GM15510 (cell line): Measurements from ENCODE around the gene THBD.

Experiments used
- POLR2A ChIP-seq: IDR thresholded peaks from 3 replicates; pipeline ENCODE4 v1.6.1; 2011; ENCODE audit warnings: borderline replicate concordance; ENCODE audit not compliant: insufficient read length; ENCODE audit errors: extremely low read depth

THBD gene

DNA sequence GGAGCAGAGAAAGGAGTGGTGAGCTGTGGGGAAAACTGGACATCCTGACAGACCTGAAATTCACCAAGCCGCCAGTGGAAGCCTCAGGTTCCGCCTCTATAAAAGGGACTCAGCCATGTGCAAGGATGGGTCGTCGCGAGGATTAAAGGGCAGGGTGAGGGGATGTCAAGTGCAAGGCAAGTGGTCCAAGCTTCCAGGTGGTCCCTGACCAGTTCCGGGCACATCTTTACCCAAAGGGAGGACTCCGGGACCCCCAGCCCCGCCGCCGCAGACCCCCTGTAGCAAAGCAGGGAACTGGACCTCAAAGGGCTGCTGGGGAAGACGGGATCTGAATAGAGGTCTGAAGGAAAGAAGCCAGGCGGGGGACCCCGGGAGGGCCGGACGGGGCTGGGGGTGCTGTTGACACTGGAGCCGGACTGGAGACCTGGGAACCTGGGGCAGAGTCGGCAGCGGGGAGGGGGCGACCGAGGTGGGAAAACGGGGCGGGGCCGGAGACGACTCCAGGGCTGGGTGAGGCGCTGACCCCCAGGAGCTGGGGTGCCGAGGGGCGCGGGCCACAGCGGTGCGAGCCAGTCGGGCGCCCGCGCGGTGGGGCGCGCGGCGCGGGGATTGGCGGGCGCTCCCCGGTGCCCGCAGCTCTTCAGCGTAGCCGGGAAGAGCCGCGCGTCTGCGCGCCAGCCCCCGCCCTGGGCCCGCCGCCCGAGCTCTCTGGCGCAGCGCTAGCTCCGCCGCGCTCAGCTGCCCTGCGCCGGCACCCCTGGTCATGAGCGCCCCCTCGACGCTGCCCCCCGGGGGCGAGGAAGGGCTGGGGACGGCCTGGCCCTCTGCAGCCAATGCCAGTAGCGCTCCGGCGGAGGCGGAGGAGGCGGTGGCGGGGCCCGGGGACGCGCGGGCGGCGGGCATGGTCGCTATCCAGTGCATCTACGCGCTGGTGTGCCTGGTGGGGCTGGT, 14.5 kb downstream of the THBD start, which contains the start of gene SSTR4:
TSS of gene SSTR4 (plus strand) at position 592 of the 951 bp plus-strand sequence. CDS start at position 764, 172 bp downstream.
- no peak for TF ChIP-seq POLR2A

- no peak for TF ChIP-seq POLR2A
Observed at GRCh38 chr20:23033918-23034317, 15.6 kb downstream of the THBD start.

GRCh38 chr20:23032750-23033078, 16.8 kb downstream of the THBD start:
- TF ChIP-seq POLR2A: no peak

DNA sequence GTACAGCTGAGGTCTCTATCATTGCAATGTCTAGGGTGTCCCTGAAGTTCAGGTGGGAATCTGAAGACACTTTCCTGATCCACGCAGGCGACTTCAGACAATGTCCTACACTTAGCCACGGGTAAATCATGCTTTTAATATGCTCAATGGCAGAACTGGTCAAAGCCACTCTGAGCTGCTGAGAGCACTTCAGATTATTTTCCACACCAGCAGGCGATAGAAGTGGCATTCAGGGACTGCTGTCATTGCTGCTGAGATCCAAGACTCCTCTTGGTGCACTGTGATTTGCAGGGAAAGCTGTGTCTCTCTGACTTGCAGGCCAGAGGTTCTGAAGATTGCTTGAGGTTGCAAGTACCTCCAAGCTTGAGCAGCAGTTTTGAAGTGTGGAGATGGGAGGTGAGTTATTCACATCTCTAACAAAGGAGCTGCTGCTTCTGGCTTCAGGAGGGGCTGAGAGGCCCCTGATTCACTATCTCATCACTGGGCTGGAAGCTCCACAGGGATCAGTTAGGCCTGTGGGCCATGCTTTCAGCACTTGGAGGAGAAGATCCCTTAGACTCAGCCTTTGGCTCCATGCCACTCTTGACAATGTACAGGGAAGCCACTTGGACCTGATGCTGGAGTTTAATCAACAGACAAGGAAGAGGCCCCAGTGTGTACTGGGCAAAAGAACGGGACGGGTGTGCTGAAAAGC, 17.3 kb downstream of the THBD start:
- no peak for TF ChIP-seq POLR2A

DNA sequence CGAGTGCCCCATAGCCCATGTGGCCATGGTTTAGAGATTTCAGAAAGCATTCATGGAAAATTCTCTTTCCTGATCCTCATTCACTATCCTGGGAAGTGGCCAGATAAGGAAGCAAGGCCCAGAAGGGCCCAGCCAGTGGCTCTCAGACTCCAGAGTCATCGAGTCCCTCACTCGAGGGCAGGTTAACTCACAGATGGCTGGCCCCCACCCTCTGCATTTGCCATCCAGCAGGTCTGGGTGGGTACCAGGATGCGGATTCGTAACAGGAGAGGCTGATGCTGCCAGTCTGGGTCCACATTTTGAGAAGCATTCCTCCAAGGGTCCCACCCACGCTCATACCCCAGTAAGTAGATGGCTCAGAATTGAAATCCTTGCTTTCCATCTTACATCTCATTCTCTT, 18.1 kb downstream of the THBD start:
- TF ChIP-seq POLR2A: no peak

- TF ChIP-seq POLR2A: no peak
Observed at GRCh38 chr20:23029324-23029723, 20.1 kb downstream of the THBD start.

DNA sequence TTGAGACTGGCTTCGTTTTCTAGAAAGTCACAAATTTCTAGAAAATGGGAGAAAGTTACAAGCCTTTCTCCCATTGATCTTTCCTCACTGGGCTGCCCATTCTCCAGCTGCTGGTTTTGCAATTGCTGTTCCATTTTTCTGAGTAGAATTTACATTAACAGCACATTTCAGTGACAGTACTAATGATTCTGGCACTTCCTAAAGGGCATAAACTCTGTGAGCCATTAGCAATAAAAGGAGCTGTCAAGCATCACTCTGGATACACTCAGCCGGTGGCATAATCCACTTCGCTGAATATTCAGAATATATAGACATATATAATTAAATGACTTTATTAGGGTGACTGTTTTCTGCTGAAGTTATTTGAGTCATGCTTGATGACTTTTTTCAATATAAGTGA, 21.1 kb downstream of the THBD start:
- TF ChIP-seq POLR2A: no peak

DNA sequence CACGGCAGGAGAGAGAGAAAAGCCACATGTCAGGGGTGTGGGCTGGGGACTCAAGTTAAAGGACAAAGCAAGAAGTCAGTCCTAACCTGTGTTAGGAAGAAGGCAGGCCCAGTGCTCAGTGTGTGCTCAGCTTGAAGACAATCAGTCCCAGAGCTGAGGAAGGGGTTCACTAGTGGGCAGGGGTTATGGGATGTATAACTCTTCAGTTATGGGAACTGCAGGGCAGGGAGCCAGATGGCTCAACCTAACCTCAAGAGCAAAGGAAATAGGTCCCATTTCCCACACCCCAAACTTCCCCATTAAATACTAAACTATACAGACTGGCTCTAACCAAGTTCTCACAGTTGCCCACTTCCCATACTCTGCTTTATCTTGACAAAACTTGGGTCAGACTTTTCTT, 21.8 kb downstream of the THBD start:
- no peak for TF ChIP-seq POLR2A

DNA sequence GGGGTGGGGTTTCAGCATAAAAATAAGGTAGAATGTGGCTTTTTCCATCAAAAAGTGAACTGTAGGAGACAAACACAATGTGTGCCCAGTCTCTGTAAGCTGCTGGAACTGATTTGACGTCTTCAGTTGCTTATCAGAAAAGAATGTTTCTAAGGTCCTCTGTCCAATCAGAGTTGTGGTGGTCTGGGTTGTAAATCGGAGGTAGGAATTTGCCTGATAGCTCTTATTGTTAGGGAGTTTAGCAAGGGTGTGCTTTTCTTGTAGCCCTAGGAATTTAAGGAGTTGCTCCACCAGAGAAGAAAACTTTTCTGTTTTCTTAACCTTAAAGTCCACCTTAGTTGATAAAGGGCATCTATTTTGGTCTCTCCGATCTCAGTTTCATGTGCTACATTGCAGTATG, 24.8 kb downstream of the THBD start:
- no peak for TF ChIP-seq POLR2A

GRCh38 chr20:23023621-23024177, 25.8 kb downstream of the THBD start:
- TF ChIP-seq POLR2A: no peak

DNA sequence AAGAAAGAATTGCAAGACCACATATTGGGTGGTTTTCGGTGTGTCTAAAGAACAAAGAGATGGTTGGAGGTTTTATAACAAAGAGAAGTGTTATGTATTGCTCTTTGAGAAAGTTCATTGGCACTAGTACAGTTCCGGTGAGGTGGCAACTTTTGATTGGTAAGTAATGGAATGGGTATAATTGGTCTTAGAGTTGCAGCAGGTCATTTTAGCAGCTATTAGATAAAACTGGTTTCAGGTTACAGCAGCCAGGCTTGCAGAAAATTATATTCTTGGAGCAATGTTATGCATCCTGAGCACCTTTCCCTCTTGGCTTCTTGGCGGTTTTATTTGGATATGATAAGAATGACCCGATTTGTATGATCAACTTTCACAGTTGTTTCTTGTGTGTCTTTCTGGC, 26.6 kb downstream of the THBD start:
- no peak for TF ChIP-seq POLR2A

DNA sequence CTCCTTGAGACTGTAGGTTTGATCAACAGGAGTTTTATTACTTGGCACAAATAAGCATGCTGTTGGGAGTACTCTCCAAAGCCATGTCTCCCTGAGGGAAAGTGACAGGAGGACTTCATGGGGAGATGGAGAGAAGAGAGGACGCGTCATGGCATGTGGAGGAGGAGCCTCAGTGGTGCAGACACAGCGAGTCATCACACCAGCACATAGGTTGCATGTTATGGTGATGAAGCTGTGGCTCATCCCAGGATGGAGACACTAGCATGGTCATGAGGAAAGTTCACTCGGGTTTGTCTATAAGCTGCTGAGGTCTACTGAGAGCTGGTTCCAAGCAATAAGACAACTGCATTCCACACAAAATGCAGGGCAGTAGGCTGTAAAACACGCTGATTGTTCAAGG, 27.5 kb downstream of the THBD start:
- no peak for TF ChIP-seq POLR2A

DNA sequence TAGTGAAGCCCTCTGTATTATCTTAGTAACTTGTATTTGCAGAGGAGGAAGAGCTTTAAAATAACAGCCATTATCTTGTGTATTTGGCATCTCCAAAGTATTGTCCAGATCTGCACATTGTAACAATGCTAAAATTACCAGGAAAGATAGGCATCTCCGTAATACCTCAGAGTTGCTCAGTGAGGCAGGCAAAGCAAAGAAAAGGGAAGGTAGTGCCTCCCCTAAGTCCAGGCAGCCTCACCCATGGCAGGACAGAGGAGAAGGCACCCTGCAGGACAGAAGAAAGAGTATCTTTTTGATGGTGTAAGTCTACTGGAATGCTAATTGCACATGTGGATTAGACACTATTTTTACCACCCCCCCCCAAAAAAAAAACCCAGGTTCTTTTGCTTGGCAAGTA, 27.9 kb downstream of the THBD start:
- no peak for TF ChIP-seq POLR2A

DNA sequence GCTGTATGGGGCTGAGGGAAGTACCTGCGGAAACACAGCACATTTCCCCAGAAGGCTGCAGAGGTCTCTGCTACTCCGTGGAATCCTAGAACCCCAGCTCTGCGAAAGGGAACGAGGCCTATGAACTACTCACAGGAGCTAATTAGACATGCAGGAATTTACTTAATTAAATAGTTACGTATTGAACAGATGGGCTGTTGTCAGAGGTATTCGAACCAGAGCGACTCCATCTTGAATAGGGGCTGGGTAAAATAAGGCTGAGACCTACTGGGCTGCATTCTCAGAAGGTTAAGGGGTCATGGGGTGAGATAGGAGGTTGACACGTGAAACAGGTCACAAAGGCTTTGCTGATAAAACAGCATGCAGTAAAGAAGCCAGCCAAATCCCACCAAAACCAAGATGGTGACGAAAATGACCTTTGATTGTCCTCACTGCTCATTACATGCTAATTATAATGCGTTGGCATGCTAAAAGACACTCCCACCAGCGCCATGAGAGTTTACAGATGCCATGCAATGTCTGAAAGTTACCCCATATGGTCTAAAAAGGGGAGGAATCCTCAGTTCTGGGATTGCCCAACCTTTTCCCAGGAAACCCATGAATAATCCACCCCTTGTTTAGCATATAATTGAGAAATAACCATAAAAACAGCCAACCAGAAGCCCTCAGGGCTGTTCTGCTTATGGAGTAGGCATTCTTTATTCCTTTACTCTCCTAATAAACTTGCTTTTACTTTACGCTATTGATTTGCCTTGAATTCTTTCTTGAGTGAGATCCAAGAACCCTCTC, 29.0 kb downstream of the THBD start:
- TF ChIP-seq POLR2A: no peak

DNA sequence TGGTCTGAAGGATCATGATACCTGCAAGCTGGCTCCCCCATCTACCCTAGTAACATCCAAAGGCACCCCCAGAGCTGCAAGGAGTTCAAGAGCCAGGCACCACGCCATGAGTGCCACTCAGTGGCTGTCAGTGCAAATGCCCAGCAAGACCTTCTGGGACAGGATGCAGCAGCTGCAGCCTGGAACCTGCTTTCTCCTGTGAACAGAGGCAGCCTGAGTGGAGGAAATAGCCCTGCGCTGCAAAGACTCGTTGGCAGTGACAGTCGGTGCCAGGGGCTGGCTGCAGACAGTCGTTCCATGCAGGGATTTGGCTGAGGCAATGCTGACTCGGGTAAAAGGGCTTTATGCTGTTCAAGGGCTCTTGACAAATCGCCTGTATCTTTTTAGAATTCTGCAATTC, 30.1 kb downstream of the THBD start:
- no peak for TF ChIP-seq POLR2A
